Measurements from ENCODE around the gene PLD2. TPM values are rescaled to one million over a fixed set of nuclear protein-coding genes. Genes with fewer than 3 reads are reported as not detected.

The PLD2 gene
- total RNA-seq, 2 donors from 2014 or later = 5.5 to 6.7 TPM

GRCh38 chr17:4815043-4815675 lies 8.2 kb downstream of the PLD2 start:
- H3K9me3 ChIP-seq = no peaks in the 10 kb centered on the region
- no peak overlapping the region for H3K4me3 ChIP-seq
- peaks cover 0 to 4% of the 10 kb centered on the region in 2 donors for H3K4me1 ChIP-seq
- H3K27me3 ChIP-seq = no peaks in the 10 kb centered on the region
- no peak for DNase-seq (ENCODE audit: low spot score)
- H3K36me3 ChIP-seq = peaks cover 19% of the 10 kb centered on the region
- no peak for TF ChIP-seq CTCF (IDR thresholded peaks at IDR 0.05)
- H3K27ac ChIP-seq = no peak overlapping the region

- peaks cover 19% of the 10 kb centered on the region for H3K36me3 ChIP-seq
- no peaks in the 10 kb centered on the region for H3K27me3 ChIP-seq
- no peak overlapping the region for H3K4me3 ChIP-seq
- no peak overlapping the region for H3K27ac ChIP-seq
- no peaks in the 10 kb centered on the region for H3K9me3 ChIP-seq
- H3K4me1 ChIP-seq = peaks cover 0 to 4% of the 10 kb centered on the region in 2 donors
- TF ChIP-seq CTCF (IDR thresholded peaks at IDR 0.05) = no peak
- DNase-seq (ENCODE audit: low spot score) = no peak
Observed at GRCh38 chr17:4816826-4817225, 9.9 kb downstream of the PLD2 start.

- H3K36me3 ChIP-seq = peaks cover 19% of the 10 kb centered on the region
Observed at GRCh38 chr17:4818276-4818675, 11.3 kb downstream of the PLD2 start.

GRCh38 chr17:4822835-4823234 lies 15.9 kb downstream of the PLD2 start:
- no peaks in the 10 kb centered on the region for H3K36me3 ChIP-seq

More at GRCh38 chr17:4818276-4818675, 11.3 kb downstream of the PLD2 start:
- no peaks in the 10 kb centered on the region for H3K27me3 ChIP-seq
- H3K27ac ChIP-seq = no peak overlapping the region
- no peak overlapping the region for H3K4me3 ChIP-seq
- no peaks in the 10 kb centered on the region for H3K4me1 ChIP-seq
- DNase-seq (ENCODE audit: low spot score) = no peak
- no peaks in the 10 kb centered on the region for H3K9me3 ChIP-seq
- TF ChIP-seq CTCF (IDR thresholded peaks at IDR 0.05) = no peak

GRCh38 chr17:4823373-4824089 lies 16.6 kb downstream of the PLD2 start:
- H3K36me3 ChIP-seq = no peaks in the 10 kb centered on the region
- no peak for DNase-seq (ENCODE audit: low spot score)
- no peaks in the 10 kb centered on the region for H3K4me1 ChIP-seq
- no peaks in the 10 kb centered on the region for H3K9me3 ChIP-seq
- no peak for TF ChIP-seq CTCF (IDR thresholded peaks at IDR 0.05)
- no peak overlapping the region for H3K27ac ChIP-seq
- no peak overlapping the region for H3K4me3 ChIP-seq
- H3K27me3 ChIP-seq = no peaks in the 10 kb centered on the region

More at GRCh38 chr17:4822835-4823234, 15.9 kb downstream of the PLD2 start:
- Histone ChIP-seq H3K4me1 (no peaks in the 10 kb centered on the region), H3K4me3 (no peak overlapping the region), H3K9me3 (no peaks in the 10 kb centered on the region), H3K27me3 (no peaks in the 10 kb centered on the region), H3K27ac (no peak overlapping the region)
- no peak for DNase-seq (ENCODE audit: low spot score)
- TF ChIP-seq CTCF (IDR thresholded peaks at IDR 0.05) = no peak

All from right atrium auricular region (tissue), 2 donors.